Type B pancreatic cell (in vitro differentiated cells): ENCODE measurements around the gene CDKAL1. TPM values are rescaled to one million over a fixed set of nuclear protein-coding genes. Genes with fewer than 3 reads are reported as not detected.
"Not testable (repeated sequence)": the region's sequence is repeated elsewhere in the genome, so short reads cannot be mapped to it uniquely, and the experiment has no call there.

Source experiments
- DNase-seq: peaks from one replicate; pipeline ENCODE4 v3.0.0; 2021; ENCODE audit warnings: mixed read lengths; ENCODE audit not compliant: unreplicated experiment; ENCODE audit errors: extremely low spot score
- H3K27ac Mint-ChIP-seq: 2 replicates; pipeline ENCODE4 v1.8.0; 2021; ENCODE audit warnings: mild to moderate bottlenecking, mixed read lengths
- H3K27me3 Mint-ChIP-seq: 2 replicates; pipeline ENCODE4 v1.8.0; 2021; ENCODE audit warnings: mixed read lengths
- H3K36me3 Mint-ChIP-seq: 2 replicates; pipeline ENCODE4 v1.8.0; 2021; ENCODE audit warnings: mixed read lengths
- H3K4me1 Mint-ChIP-seq: one replicate; pipeline ENCODE4 v1.8.0; 2021; ENCODE audit warnings: mixed read lengths; ENCODE audit not compliant: unreplicated experiment
- H3K4me3 Mint-ChIP-seq: 2 replicates; pipeline ENCODE4 v1.8.0; 2021; ENCODE audit warnings: mild to moderate bottlenecking, mixed read lengths
- H3K9me3 Mint-ChIP-seq: 2 replicates; pipeline ENCODE4 v1.8.0; 2021; ENCODE audit warnings: mixed read lengths
- total RNA-seq: library from RNA; stranded (reverse); gene quantifications from 2 replicates; pipeline ENCODE4 v1.2.1, GENCODE V29; 2021; ENCODE audit warnings: low replicate concordance
- TF ChIP-seq, protein P1 (sequence below): fragments of 200-600 bp; sonication (generic); conservative IDR thresholded peaks from 2 replicates; pipeline ENCODE4 v1.5.0; 2021; ENCODE audit warnings: antibody characterized with exemption, mild to moderate bottlenecking

Gene CDKAL1
- total RNA-seq, 1 donor from 2014 or later, result 21.0 TPM

DNA sequence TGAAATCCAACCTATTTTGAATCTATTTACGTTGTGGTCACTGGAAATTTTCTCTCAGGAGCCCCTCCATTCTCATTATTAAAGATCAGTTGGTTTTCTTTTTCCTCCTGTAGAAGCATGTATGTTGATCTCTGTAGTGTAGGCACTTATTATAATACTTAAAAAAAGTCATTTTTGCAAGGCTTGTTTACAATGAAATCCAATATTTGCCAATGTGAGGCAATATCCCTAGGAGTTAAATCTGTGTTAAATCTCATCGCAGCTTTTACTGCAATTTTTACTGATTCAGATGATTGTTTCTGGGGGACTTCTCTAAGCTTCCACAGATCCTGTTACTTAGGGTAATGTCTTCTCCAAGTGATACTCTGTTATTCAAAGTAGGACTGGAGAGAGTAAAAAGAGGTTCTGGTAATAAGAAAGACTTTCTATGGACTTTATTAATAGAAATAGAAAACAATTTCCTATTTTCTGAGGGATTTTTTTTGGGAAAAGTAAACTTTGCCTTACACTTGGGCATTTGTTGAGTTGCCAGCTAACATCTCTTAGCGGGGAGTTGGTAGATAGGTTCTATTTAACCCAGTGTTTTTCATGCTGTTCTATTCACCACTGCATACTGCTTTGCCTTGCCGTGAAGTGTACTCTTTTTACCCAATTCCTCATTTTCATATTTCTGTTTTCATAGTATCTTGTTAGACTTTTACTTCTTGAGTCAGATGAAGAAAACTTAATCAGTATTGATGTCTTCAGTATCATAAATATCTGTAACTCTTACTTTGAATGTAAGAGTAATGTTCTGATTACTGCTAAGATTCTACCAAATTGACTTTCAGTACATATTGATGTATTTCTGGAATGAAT, 48.6 kb downstream of the CDKAL1 start:
- Mint-ChIP-seq H3K9me3 (peaks cover 9% of the 10 kb centered on the region), H3K4me1 (peaks cover 8% of the 10 kb centered on the region), H3K4me3 (peak overlapping the region; percentile 21), H3K27me3 (no peaks in the 10 kb centered on the region), H3K27ac (peak overlapping the region; percentile 10), H3K36me3 (peaks cover 26% of the 10 kb centered on the region)
- no peak for DNase-seq
- TF ChIP-seq, protein P1, sequence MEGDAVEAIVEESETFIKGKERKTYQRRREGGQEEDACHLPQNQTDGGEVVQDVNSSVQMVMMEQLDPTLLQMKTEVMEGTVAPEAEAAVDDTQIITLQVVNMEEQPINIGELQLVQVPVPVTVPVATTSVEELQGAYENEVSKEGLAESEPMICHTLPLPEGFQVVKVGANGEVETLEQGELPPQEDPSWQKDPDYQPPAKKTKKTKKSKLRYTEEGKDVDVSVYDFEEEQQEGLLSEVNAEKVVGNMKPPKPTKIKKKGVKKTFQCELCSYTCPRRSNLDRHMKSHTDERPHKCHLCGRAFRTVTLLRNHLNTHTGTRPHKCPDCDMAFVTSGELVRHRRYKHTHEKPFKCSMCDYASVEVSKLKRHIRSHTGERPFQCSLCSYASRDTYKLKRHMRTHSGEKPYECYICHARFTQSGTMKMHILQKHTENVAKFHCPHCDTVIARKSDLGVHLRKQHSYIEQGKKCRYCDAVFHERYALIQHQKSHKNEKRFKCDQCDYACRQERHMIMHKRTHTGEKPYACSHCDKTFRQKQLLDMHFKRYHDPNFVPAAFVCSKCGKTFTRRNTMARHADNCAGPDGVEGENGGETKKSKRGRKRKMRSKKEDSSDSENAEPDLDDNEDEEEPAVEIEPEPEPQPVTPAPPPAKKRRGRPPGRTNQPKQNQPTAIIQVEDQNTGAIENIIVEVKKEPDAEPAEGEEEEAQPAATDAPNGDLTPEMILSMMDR, result no peak

DNA sequence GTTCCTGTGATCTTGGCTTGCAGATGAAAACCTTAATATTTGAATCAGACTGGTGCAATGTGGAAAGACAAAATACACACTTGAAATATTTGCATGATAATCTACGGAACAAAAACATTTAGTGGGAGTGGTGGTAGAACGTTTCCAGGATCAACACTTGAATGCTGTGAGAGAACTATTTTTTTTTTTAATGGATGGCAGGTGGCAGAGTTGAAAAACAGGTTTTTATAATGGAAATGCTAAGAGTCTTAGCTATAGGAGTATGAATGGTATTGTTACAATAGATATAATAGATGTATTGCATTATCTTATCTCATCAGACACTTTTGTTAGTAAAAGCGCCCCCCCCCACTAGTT, 49.2 kb downstream of the CDKAL1 start:
- peaks cover 8% of the 10 kb centered on the region for H3K4me1 Mint-ChIP-seq
- TF ChIP-seq, protein P1, result no peak
- peak overlapping the region; percentile 21 for H3K4me3 Mint-ChIP-seq
- H3K27ac Mint-ChIP-seq, result peak overlapping the region; percentile 10
- peaks cover 27% of the 10 kb centered on the region for H3K36me3 Mint-ChIP-seq
- H3K9me3 Mint-ChIP-seq, result peaks cover 9% of the 10 kb centered on the region
- no peaks in the 10 kb centered on the region for H3K27me3 Mint-ChIP-seq
- no peak for DNase-seq

DNA sequence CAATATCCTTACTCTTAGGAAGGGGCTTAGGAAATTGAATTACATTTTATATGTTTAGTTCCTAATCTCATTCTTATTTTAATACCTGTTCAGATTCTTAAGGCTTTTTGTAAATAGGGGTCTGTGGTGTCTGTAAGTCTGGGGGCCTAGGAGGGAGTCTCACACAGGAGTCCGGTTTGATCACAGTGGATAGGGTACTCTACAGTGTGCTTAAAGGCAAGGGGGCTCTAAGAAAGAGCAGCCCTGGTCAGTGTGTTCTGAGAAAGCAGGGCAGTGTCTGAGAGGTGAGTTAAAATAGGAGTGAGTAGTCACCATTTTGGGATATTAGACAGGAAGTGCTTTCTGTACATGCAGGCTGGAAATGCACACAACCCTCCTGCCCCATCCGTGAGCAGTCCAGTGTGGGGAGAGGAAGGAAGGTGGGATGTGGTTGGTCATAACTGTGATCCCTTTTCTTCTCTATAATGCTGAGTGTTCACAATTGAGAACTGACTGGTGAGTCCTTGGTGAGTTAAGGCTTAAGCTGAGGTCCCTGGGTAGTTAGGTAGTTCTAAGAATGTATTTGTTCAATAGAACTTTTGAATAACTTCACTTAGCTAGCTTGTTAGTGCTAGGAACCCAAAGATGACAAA, 50.0 kb downstream of the CDKAL1 start:
- Mint-ChIP-seq H3K27ac (peak overlapping the region; percentile 76), H3K4me3 (peak overlapping the region; percentile 6), H3K36me3 (peaks cover 24% of the 10 kb centered on the region), H3K27me3 (no peaks in the 10 kb centered on the region), H3K4me1 (peaks cover 11% of the 10 kb centered on the region), H3K9me3 (peaks cover 9% of the 10 kb centered on the region)
- DNase-seq, result no peak
- TF ChIP-seq, protein P1, result no peak

DNA sequence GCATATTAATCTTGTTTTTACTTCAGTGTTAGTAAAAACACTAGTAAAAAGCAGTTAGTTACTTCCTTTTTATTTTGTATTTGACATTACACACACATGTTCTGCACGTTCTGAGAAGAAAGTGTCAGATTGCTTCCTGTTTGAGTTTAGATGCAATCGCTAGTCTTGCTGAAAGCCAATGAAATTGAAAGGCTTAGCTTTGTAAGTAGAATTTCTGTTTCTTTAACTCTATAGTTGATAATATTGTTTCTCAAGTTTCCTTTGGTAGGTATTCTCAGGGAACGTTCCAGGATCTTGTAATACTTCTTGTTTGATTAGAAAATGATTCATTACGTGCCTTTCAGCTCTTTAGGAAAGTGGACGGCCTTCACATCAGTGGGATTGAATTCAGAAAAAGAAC, 55.0 kb downstream of the CDKAL1 start:
- Mint-ChIP-seq H3K4me3 (no peak overlapping the region), H3K27me3 (no peaks in the 10 kb centered on the region), H3K27ac (no peak overlapping the region), H3K9me3 (peaks cover 9% of the 10 kb centered on the region), H3K36me3 (peaks cover 41% of the 10 kb centered on the region), H3K4me1 (peaks cover 11% of the 10 kb centered on the region)
- TF ChIP-seq, protein P1, result no peak
- DNase-seq, result no peak

DNA sequence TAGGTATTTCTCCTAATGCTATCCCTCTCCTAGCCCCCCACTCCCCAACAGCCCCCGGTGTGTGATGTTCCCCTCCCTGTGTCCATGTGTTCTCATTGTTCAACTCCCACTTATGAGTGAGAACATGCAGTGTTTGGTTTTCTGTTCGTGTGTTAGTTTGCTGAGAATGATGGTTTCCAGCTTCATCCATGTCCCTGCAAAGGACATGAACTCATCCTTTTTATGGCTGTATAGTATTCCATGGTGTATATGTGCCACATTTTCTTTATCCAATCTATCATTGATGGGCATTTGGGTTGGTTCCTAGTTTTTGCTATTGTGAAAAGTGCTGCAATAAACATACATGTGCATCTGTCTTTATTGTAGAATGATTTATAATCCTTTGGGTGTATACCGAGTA, 56.2 kb downstream of the CDKAL1 start:
- H3K9me3 Mint-ChIP-seq, H3K27ac Mint-ChIP-seq, H3K27me3 Mint-ChIP-seq, H3K4me1 Mint-ChIP-seq, H3K4me3 Mint-ChIP-seq, DNase-seq: not testable (repeated sequence)
- H3K36me3 Mint-ChIP-seq, result peaks cover 43% of the 10 kb centered on the region

DNA sequence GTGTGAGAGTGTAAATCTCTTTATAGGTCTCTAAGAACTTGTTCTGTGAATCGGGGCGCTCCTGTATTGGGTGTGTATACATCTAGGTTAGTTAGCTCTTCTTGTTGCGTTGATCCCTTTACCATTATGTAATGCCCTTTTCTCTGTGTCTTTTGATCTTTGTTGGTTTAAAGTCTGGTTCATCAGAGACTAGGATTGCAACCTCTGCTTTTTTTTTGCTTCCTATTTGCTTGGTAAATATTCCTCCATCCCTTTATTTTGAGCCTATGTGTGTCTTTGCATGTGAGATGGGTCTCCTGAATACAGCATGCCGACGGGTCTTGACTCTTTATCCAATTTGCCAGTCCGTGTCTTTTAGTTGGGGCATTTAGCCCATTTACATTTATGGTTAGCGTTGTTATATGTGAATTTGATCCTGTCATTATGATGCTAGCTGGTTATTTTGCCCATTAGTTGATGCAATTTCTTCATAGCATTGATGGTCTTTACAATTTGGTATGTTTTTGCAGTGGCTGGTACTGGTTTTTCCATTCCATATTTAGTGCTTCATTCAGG, 60.1 kb downstream of the CDKAL1 start:
- DNase-seq, H3K4me1 Mint-ChIP-seq, H3K4me3 Mint-ChIP-seq, H3K27me3 Mint-ChIP-seq, H3K27ac Mint-ChIP-seq, H3K9me3 Mint-ChIP-seq: not testable (repeated sequence)
- peaks cover 39% of the 10 kb centered on the region for H3K36me3 Mint-ChIP-seq
